ENCODE measurements around the gene CES5A. TPM values are rescaled to one million over a fixed set of nuclear protein-coding genes. Genes with fewer than 3 reads are reported as not detected.

Gene CES5A
- total and polyA plus RNA-seq, 9 donors: not detected

GRCh38 chr16:55849536-55849935, 25.6 kb downstream of the CES5A start:
- 79 to 83% (median 80%) methylated on average over 13 of the region's 13 CpGs for WGBS, 3 donors
- no peak overlapping the region for H3K27ac ChIP-seq
- no peak for DNase-seq
- intact Hi-C loops (cut with DNase I): loop anchor here in 3 of 4 donors (10.0 kb wide), 2 partner anchors 135 to 385 kb away; no protein-coding TSS in a partner anchor
- no peaks in the 10 kb centered on the region for H3K4me1 ChIP-seq (ENCODE audit: insufficient read depth)
- TF ChIP-seq POLR2A (IDR thresholded peaks at IDR 0.05) (no peak), EP300 (IDR thresholded peaks at IDR 0.05) (no peak), CTCF (IDR thresholded peaks at IDR 0.05) (no peak)
- no peaks in the 10 kb centered on the region for H3K9me3 ChIP-seq
- H3K27me3 ChIP-seq: no peaks in the 10 kb centered on the region
- no peak overlapping the region for H3K4me3 ChIP-seq
- no peaks in the 10 kb centered on the region for H3K36me3 ChIP-seq

- TF ChIP-seq CTCF (IDR thresholded peaks at IDR 0.05): no peak
- TF ChIP-seq EP300 (IDR thresholded peaks at IDR 0.05): no peak
- TF ChIP-seq POLR2A (IDR thresholded peaks at IDR 0.05): no peak
- no peaks in the 10 kb centered on the region for H3K4me1 ChIP-seq (ENCODE audit: insufficient read depth)
- H3K36me3 ChIP-seq: no peaks in the 10 kb centered on the region
- H3K9me3 ChIP-seq: no peaks in the 10 kb centered on the region
- H3K4me3 ChIP-seq: no peak overlapping the region
- no peak overlapping the region for H3K27ac ChIP-seq
- no peak for DNase-seq
- intact Hi-C loops (cut with DNase I): loop anchor here in 3 of 4 donors (10.0 kb wide), 2 partner anchors 132 to 382 kb away; no protein-coding TSS in a partner anchor
- no peaks in the 10 kb centered on the region for H3K27me3 ChIP-seq
- 40 to 53% (median 49%) methylated on average over 11 of the region's 11 CpGs for WGBS, 3 donors
Measured at GRCh38 chr16:55846598-55847346, 28.4 kb downstream of the CES5A start.

GRCh38 chr16:55843105-55843395, 32.1 kb downstream of the CES5A start:
- Histone ChIP-seq H3K4me3 (no peak overlapping the region), H3K27me3 (no peaks in the 10 kb centered on the region), H3K36me3 (no peaks in the 10 kb centered on the region), H3K4me1 (ENCODE audit: insufficient read depth) (no peaks in the 10 kb centered on the region), H3K9me3 (no peaks in the 10 kb centered on the region), H3K27ac (no peak overlapping the region)
- DNase-seq: no peak
- 42 to 44% (median 43%) methylated on average over 2 of the region's 2 CpGs for WGBS, 3 donors
- no peak for TF ChIP-seq EP300 (IDR thresholded peaks at IDR 0.05)
- no peak for TF ChIP-seq POLR2A (IDR thresholded peaks at IDR 0.05)
- peak in 1 of 3 donors; percentile 1 for TF ChIP-seq CTCF (IDR thresholded peaks at IDR 0.05)
- intact Hi-C loops (cut with DNase I): loop anchor here (5.0 to 10.0 kb wide), 5 partner anchors 128 to 378 kb away; no protein-coding TSS in a partner anchor

GRCh38 chr16:55842369-55843104, 32.6 kb downstream of the CES5A start:
- Histone ChIP-seq H3K9me3 (no peaks in the 10 kb centered on the region), H3K27ac (no peak overlapping the region), H3K4me3 (no peak overlapping the region), H3K36me3 (no peaks in the 10 kb centered on the region), H3K4me1 (ENCODE audit: insufficient read depth) (no peaks in the 10 kb centered on the region), H3K27me3 (no peaks in the 10 kb centered on the region)
- no peak for DNase-seq
- intact Hi-C loops (cut with DNase I): loop anchor here (5.0 to 10.0 kb wide), 5 partner anchors 128 to 378 kb away; no protein-coding TSS in a partner anchor
- 34 to 39% (median 37%) methylated on average over 11 of the region's 11 CpGs for WGBS, 3 donors
- TF ChIP-seq CTCF (IDR thresholded peaks at IDR 0.05) (peak; percentile 16 to 54 (median 47)), EP300 (IDR thresholded peaks at IDR 0.05) (no peak)
